Stimulated activated CD8-positive, alpha-beta memory T cell treated with anti-CD3 and anti-CD28 coated beads, Interleukin-15, amount 100 ng/mL, for 1 hour (primary cell): ENCODE results near the gene CBFA2T2.
"Not testable (repeated sequence)": the region's sequence is repeated elsewhere in the genome, so short reads cannot be mapped to it uniquely, and the experiment has no call there.

Experiments used
- DNase-seq: peaks from one replicate; pipeline ENCODE4 v3.0.0-alpha.2; 2020; ENCODE audit warnings: low read depth

The CBFA2T2 gene

DNA sequence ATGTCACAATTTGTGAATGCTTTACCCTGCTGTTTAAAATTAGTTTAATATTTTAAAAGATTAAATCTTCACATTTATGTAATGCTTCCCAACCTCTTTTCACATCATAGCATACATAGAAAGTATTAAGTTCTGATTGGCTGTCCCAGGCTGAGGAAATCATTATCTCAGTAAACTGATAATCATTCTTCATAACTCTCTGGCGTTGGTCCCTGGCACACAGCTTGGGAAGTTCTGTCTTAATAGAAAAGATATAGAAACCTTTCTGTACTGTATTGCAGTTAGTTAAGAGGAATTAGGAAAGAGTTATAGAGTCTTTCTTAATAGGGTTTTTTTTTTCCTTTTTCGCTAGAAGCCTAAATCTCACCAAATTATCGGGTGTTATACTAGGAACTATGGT is 85.4 kb downstream of the CBFA2T2 start:
- DNase-seq, result no peak

DNA sequence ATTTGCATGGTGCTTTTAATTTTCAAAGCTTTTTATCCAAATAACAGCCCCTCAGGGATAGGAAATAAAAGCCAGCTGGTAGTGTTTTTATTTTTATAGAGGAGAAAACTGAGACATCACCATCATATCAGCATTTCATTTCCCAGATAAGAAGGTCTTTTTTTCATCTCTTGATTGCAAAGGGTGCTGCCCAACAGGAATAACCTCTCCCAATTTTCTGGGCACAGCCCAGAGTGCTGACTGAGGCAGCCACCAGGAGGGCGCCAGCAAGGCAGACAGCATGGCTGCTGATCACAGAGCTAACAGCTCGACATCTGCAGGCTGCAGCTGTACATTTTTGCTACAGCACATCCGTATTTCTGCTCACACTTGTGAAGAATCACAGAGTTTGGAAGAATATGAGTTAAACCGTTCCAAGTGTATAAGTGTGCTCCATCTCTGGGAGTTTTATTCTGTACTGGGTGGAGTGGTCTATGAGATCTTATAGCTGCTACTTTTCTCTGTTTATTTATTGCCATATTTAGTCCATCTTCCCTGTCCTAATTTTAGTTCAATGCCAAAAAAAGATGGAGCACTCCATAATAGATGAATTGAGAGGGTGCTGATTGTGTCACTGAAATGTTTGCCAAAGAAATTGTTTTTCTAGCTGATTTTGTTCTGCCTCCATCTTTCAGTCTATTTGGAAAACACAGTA is 86.7 kb downstream of the CBFA2T2 start:
- DNase-seq, result no peak

DNA sequence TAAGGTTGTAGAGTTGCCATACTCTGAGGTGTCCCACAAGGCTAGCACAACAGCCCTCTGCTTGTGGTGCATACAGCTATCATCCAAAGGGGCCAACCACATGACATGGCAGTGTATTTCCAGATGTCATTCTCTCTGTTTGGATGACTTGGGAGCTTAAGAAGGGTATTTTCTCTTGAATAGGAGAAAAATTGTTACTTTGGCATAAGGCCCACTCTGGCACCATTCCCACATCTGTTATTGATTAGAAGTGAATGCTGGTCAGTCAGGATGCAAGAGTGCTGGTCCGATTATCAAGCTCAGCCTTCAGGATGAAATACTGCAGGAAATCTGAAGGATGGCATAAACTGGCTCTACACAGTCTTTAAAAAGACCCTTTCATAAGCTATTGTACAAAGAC is 88.6 kb downstream of the CBFA2T2 start:
- no peak for DNase-seq

DNA sequence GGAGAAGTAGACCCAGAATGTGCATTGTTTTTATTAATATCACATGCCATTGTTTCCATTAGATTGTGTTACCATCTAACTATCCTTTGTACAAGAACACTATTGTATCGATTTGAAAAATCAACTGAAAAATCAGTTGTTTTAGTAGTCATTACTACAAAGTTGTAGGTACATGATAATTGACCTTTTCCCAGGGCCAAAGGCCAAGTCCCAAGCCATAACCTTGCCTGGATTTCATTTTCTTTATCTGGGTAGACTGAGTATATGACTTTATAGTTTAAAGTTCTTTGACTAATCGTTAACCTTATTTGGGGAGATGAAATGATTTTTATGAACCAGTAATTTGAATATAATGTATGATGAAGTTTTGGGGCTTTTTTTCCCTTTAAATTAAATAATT is 93.2 kb downstream of the CBFA2T2 start:
- DNase-seq, result no peak

DNA sequence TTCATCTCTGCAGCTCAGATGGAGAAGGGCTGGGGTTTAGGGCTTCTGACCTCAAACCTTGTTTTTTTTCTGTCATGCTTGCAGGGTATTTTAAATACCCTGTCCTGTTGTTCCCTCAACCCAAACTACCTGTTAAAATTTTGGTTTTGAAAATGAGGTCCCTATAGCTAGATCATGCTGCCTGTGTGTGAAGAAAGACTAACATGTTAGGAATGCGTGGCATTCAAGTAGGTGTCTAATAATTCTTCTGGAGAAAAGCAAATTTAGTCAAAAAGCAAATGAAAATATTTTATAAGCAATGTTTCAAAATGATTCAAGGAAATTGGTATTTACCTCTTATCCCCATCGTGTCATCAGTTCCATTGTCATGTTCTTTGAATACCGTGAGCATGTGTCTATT is 95.1 kb downstream of the CBFA2T2 start:
- DNase-seq, result no peak

DNA sequence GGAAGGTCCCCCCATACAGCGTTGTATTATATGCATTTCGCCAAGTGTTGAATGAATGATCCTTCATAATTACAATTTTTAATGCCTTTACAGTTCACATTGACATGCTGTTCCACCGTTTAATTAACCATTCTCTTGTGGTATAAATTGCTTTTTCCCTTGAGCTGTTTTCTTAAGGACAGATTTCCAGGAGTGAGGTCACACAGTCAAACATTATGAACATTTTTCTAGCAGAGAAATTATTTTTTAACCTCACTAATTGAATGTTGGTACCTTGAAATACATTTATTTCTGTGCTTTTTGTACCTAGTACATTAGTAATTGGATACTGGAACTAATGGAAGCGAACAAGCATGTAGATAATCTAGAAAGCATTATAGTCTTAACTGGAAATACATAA is 95.5 kb downstream of the CBFA2T2 start:
- DNase-seq, result no peak

DNA sequence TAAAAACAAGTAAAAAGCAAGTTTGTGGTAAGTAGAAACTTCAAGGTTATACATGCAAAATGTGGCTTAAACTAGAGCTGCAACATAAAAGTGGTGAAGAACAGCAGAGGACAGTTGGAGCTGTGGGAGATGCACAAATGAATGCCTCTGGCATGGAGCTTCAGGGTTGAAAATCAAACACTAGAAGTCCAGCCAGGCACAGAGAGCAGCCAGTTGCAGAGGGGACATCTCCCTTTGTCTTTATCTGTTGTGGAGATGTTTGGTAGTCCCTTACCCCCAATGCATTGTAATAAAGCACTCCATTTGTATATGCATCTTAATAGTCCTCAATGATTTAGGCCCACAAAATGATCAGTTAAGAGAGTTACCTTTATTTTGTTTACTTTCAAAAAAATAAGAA is 99.2 kb downstream of the CBFA2T2 start:
- no peak for DNase-seq

DNA sequence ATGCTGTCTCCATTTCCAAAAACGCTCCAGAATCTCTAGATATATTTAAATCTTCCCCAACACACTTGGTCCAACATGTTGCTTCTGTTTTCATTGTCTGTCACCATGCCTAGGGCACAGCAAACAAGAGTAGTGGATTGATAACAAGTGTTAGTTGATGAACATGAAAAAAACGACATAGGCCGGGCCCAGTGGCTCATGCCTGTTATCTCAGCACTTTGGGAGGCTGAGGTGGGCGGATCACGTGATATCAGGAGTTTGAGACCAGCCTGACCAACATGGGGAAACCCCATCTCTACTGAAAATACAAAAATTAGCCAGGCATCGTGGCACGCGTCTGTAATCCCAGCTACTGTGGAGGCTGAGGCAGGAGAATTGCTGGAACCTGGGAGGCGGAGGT is 102.0 kb downstream of the CBFA2T2 start:
- not testable (repeated sequence) for DNase-seq

DNA sequence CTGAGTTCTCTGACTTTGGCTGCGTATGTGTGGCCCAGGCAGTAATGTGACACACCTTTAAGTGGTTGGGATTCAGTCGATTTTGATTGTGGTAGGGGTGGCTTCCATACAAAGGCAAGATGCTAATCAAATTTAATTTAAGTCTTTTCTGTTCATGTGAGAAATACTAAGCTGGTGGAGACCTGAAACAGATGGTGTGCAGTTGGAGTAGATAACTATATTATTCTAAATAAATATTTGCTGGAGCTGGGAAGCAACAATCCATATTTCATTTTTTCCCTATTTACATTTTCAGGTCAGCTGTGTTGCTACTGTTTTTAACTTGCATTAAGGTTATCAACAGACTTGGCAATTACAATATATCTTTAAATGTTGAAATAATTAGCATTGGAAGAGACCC is 104.8 kb downstream of the CBFA2T2 start:
- no peak for DNase-seq

DNA sequence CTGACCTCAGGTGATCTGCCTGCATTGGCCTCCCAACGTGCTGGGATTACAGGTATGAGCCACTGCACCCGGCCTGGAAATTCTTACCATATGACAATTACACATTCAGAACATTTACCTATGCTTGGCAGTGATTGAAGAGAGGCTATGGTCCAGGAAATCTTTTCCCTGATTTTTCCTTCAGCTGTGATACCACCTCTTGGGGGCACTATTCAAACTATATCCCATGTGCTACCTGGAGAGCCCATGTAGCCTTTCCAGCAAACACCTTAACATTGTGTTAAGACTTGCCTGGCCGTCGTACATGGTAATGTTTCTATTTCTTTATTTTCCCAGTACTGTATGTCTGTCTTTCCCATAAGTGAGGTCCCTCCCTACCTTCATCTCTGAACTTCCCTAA is 110.5 kb downstream of the CBFA2T2 start:
- DNase-seq, result no peak

DNA sequence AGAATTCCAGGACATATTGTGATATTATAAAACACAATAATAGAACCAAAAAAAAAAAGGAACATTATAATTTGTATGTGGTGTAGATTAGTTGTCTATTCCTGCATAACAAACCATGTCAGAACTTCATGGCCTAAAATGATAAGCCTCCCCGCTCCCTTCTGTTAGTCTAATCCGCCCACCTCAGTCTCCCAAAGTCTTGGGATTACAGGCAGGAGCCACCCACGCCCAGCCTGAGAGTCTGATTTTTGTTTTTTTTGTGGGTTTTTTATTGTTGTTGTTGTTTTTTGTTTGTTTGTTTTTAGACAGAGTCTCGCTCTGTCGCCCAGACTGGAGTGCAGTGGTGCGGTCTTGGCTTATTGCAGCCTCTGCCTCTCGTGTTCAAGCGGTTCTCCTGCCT is 111.1 kb downstream of the CBFA2T2 start:
- DNase-seq, result no peak

DNA sequence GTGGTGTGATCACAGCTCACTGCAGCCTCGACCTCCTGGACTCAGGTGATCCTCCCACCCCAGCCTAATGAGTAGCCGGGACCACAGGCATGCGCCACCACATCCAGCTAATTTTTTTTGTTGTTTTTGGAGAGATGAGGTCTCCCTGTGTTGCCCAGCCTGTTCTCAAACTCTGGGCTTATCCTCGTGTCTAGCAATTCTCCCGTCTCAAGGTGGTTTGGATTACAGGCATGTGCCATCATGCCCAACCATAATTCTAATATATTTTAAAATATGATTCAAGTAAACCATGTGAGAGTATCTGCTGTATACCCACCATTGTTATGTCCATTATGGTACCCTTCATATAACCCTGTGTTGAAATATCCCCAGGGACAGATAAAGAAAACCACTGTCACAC is 112.0 kb downstream of the CBFA2T2 start:
- no peak for DNase-seq

DNA sequence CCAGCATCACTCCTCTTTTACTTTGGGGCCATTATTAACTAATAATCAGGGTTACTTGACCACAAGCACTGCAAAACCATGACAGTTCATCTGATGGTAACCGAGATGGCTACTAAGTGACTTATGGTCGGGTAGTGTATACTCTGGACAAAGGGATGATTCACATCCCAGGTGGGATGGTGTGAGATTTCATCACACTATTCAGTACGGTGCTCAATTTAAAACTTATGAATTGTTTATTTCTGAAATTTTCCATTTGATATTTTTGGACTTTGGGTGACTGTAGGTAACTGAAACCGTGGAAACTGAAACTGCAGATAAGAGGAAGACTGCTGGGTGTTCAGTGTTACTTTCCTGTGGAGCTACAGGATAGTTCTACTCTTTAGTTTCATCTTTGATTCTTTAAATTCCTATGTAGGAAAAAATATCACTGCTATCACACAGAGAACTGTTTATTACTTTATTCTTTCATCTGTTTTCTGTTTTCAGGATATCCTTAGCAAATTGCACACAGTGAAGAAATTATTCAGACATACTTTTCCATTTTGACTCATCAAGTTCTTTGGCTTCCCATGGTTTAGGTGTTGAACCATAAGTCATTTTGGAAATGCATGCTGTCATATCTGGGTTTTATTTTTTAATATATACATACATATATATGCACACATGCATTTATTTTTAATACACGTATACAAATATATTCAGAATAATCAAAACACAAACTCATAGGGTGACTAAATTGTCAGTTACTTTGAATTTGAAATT is 113.1 kb downstream of the CBFA2T2 start:
- no peak for DNase-seq

DNA sequence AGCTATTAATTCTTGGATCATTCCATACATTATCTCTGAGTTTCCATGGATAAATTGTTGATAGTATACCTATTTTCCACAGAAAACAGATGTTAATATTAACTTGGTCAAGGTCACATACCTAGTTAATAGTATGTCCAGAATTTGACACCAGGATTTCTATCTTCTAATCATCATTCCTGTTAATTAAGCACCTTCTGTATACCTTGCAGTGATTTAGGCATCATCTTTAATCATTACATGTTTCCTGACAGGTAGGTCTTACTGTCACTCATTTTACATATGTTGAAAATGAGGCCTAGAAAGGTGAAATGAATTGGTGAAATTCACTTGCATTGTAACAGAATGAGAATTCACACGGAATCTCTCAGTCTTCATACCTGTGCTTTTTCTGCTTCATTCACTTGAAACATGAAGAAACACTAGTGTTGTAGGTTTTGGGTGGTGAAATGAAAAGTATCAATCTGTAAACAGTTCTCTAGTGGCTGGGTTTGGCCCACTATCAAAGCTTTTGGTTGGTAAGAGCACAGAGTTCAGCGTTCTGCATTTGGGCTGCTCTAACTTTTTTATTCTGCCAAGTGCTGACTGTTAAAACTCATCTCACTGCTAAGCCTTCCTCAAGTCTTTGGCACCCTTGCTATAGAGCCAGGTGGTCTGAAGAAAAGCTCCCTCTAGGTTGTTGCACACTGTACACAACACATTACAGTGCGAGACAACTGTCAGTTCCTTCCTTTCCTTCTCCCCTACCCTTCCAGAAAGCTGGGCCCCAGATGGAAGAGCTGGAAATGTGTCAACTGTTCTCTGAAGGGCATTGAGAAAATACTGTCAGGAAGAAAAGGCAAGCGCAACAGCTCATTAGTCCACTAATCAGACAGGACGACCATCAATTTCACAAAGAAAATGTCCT is 114.4 kb downstream of the CBFA2T2 start:
- no peak for DNase-seq

DNA sequence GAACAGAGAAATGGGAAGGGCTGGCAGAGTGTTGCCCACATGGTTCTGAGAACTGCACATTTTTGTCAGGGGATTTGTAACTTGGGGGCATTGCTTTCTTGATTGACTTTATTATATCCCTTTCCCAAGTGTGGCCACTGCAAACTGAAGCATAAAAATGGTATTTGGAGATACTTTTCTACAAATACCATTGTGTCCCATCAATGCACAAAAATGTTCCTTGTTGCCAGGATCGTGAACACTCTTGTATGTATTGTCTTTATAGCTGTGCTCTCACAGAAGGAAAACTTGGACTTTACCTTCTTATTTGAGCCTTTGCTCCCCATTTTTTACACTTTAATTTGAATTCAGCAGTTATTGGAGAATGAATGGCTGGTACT is 115.1 kb downstream of the CBFA2T2 start:
- no peak for DNase-seq

DNA sequence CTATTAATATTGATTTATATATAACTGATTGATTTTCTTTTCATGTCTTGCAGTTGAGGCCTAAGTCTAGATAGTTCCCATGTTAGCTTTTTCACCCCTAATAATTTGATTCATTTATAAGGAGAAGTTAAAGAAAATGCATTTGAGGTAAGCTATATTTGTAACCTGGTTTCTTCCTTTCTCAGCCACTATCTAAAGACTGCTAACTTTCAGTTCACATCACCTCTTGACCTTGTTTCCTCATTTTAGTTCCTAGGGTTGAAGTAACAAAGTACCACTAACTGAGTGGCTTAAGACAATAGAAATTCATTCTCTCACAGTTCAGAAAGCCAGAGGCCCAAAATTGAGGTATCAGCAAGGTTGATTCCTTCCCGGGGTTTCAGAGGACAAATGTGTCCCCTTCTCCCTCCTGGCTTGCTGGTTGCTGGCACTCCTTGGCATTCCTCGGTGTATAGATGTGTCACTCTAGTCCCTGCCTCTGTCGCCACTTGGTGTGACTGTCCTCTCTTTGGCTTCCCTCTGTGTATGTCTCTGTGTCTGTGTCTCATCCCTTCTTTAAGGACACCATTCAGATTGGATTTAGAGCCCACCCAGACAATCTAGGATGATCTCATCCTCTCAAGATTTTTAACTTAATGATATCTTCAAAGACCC is 116.3 kb downstream of the CBFA2T2 start:
- no peak for DNase-seq

DNA sequence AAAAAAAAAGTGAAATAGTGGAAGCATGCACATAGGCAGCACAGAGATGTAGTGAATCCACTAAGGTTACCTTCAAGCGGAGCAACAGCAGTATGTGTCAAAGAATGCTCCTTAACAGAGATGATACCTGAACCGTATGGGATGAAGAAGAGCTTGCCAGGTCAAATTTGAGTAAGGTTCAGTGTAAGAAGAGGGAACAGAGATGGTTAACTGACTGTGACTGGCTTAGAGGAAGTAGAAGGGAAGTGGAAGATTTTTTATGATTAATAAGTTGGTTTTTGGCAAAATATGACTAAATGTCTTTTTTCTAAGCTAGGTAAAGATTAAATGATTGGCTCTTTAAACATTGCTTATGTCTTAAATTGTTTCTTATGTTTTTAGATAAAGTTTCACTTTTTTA is 119.6 kb downstream of the CBFA2T2 start:
- no peak for DNase-seq

DNA sequence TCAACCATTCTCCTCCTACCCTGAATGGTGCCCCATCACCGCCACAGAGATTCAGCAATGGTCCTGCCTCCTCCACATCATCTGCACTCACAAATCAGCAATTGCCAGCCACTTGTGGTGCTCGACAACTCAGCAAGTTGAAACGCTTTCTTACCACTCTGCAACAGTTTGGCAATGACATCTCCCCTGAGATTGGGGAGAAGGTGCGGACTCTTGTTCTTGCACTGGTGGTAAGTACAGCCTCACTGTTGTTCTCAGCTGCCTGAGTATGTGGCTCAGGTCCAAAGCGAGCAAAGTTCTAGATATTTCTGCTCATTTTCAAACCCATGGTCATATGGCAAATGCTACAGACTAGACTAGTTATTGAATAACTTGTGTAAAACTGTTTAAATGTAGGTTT is 121.2 kb downstream of the CBFA2T2 start:
- no peak for DNase-seq

DNA sequence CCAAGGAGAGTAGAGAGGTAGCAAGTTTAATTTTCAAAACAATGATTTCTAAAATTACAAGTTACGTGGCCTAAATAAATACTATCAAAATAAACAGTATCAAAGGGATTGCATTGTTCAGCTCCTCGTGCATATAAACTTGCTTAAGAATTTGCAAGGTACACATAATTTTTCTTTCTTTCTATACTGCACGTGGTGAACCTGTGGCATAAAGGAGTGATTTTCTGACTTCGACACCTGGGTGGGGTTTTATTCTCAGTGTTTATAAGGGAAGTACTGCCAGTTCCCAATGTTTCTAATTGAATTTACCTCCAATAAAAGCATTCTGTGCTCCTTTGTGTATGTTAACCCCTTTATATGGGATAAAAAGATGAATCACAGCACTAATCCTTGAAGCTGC is 122.1 kb downstream of the CBFA2T2 start:
- DNase-seq, result no peak

DNA sequence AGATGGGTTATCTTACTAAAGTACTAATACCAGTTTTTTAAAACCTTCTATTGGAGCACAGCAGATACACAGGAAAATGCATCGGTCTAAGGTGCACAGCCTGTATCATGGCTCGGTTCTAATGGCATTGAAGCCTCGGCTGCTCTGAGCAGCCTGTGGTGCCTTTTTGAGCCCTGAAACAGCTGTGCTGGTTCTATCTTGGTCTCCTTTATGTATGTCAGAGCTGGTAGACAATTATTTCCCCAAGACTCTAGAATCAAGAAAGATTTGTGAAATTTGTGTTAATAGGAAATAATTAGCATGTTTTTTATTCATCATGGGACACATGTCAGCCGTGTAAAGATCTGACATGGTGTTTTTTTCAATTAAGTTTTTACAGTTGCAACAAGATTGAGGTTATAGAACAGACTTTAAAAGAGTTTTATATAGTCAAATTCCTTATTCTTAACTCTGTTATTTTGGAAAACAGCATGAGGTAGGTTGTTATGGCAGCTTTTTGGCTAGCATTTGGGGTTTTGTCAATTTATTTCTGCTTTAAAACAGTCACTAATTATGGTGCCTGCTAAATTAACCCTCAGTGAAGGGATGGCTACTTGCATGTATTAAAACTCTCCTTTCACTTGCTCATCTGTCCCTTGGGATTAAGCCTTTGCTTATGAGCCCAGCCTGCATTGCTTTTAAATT is 132.0 kb downstream of the CBFA2T2 start:
- no peak for DNase-seq

DNA sequence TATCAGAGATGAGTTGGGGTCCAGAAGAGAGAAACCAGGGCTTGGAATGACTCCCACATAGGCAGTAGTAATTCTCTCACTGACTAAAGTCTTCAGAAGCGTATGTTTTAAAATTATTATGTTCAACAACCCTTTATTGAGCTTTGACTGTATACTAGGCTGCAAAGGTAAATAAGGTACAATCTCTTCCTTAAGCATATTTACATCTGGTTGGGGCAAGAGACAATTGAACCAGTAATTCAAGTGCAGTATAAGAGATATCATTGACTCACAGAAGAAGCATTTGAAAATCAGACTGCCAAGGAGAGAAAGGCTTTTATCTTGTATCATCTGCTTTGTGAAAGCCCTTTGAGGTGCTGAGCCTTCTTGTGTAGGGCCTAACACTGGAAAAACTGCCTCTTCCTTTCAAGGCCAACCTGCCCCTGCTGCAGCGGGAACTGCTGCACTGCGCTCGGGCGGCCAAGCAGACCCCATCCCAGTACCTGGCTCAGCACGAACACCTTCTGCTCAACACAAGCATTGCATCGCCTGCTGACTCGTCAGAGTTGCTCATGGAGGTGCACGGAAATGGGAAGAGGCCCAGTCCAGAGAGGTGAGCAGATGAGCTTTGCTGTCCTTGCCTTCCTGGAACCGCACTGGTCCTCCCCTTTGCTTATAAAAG is 132.9 kb downstream of the CBFA2T2 start:
- no peak for DNase-seq
